H9 (cell line): ENCODE results near the gene VCAN. TPM values are rescaled to one million over a fixed set of nuclear protein-coding genes. Genes with fewer than 3 reads are reported as not detected.

Experiments used
- DNase-seq: peaks from one replicate; pipeline ENCODE4 v3.0.0-alpha.2; 2017
- H2AFZ ChIP-seq: one replicate; pipeline ENCODE4 v1.6.1; 2013; ENCODE audit warnings: mild to moderate bottlenecking, low read length, control low read depth, moderate library complexity
- H2AK5ac ChIP-seq: 2 replicates; pipeline ENCODE4 v1.6.1; 2013; ENCODE audit warnings: low read length, control low read depth, mixed read lengths; ENCODE audit not compliant: insufficient read length
- H2BK120ac ChIP-seq: one replicate; pipeline ENCODE4 v1.6.1; 2013; ENCODE audit warnings: low read depth, mild to moderate bottlenecking, low read length, control low read depth, inconsistent platforms; ENCODE audit not compliant: poor library complexity, severe bottlenecking
- H2BK12ac ChIP-seq: 2 replicates; pipeline ENCODE4 v1.6.1; 2013; ENCODE audit warnings: low read length, control low read depth, mixed read lengths, low read depth; ENCODE audit not compliant: insufficient read length
- H2BK15ac ChIP-seq: 2 replicates; pipeline ENCODE4 v1.6.1; 2013; ENCODE audit warnings: low read depth, low read length, control low read depth
- H2BK20ac ChIP-seq: one replicate; pipeline ENCODE4 v1.6.1; 2013; ENCODE audit warnings: low read depth, mild to moderate bottlenecking, low read length, control low read depth, inconsistent platforms; ENCODE audit not compliant: poor library complexity, severe bottlenecking
- H2BK5ac ChIP-seq: 2 replicates; pipeline ENCODE4 v1.6.1; 2013; ENCODE audit warnings: low read length, control low read depth, mixed read lengths; ENCODE audit not compliant: insufficient read length
- H3K14ac ChIP-seq: 2 replicates; pipeline ENCODE4 v1.6.1; 2013; ENCODE audit warnings: low read length, control low read depth; ENCODE audit not compliant: insufficient read depth
- H3K18ac ChIP-seq: 2 replicates; pipeline ENCODE4 v1.6.1; 2013; ENCODE audit warnings: low read depth, mild to moderate bottlenecking, mixed read lengths, low read length, control low read depth; ENCODE audit not compliant: insufficient read length
- H3K23ac ChIP-seq: 2 replicates; pipeline ENCODE4 v1.6.1; 2013; ENCODE audit warnings: low read length, control low read depth, mixed read lengths, low read depth; ENCODE audit not compliant: insufficient read length
- H3K23me2 ChIP-seq: 2 replicates; pipeline ENCODE4 v1.6.1; 2013; ENCODE audit warnings: low read depth, mild to moderate bottlenecking, mixed read lengths, low read length, control low read depth; ENCODE audit not compliant: insufficient read length, poor library complexity, severe bottlenecking
- H3K27ac ChIP-seq: 2 replicates; pipeline ENCODE4 v1.5.1; 2013; ENCODE audit warnings: low read length, control low read depth, mixed read lengths, low read depth; ENCODE audit not compliant: insufficient read length
- H3K27me3 ChIP-seq: 2 replicates; pipeline ENCODE4 v1.6.1; 2013; ENCODE audit warnings: low read length, control low read depth, inconsistent platforms; ENCODE audit not compliant: insufficient read depth
- H3K4ac ChIP-seq: 2 replicates; pipeline ENCODE4 v1.6.1; 2013; ENCODE audit warnings: low read depth, mild to moderate bottlenecking, control low read depth, inconsistent platforms, low read length, moderate library complexity
- H3K4me1 ChIP-seq: 2 replicates; pipeline ENCODE4 v1.6.1; 2013; ENCODE audit warnings: low read length, control low read depth, inconsistent platforms; ENCODE audit not compliant: insufficient read depth
- H3K4me2 ChIP-seq: 2 replicates; pipeline ENCODE4 v1.6.1; 2013; ENCODE audit warnings: low read length, control low read depth, mixed read lengths; ENCODE audit not compliant: insufficient read length, insufficient read depth
- H3K56ac ChIP-seq: 2 replicates; pipeline ENCODE4 v1.6.1; 2013; ENCODE audit warnings: low read depth, mild to moderate bottlenecking, mixed read lengths, low read length, control low read depth; ENCODE audit not compliant: insufficient read length
- H3K79me1 ChIP-seq: 2 replicates; pipeline ENCODE4 v1.6.1; 2013; ENCODE audit warnings: low read depth, mild to moderate bottlenecking, moderate library complexity, low read length, control low read depth, inconsistent platforms; ENCODE audit not compliant: insufficient read depth, poor library complexity, severe bottlenecking
- H3K79me2 ChIP-seq: 2 replicates; pipeline ENCODE4 v1.6.1; 2013; ENCODE audit warnings: low read length, control low read depth, inconsistent platforms; ENCODE audit not compliant: insufficient read depth
- H3K9ac ChIP-seq: 2 replicates; pipeline ENCODE4 v1.6.1; 2013; ENCODE audit warnings: low read length, control low read depth, mixed read lengths; ENCODE audit not compliant: insufficient read length; ENCODE audit errors: extremely low read depth
- H3K9me3 ChIP-seq: one replicate; pipeline ENCODE4 v1.6.1; 2013; ENCODE audit warnings: low read depth, low read length, inconsistent platforms; ENCODE audit not compliant: control insufficient read depth
- H3T11ph ChIP-seq: one replicate; pipeline ENCODE4 v1.6.1; 2013; ENCODE audit warnings: mild to moderate bottlenecking, low read length, control low read depth, inconsistent platforms
- H4K20me1 ChIP-seq: one replicate; pipeline ENCODE4 v1.6.1; 2013; ENCODE audit not compliant: control insufficient read depth, insufficient read length, insufficient read depth
- H4K5ac ChIP-seq: 2 replicates; pipeline ENCODE4 v1.6.1; 2013; ENCODE audit warnings: low read depth, mild to moderate bottlenecking, mixed read lengths, low read length, control low read depth; ENCODE audit not compliant: insufficient read length
- H4K8ac ChIP-seq: replicated peaks from 2 replicates; pipeline ENCODE4 v1.6.1; 2013; ENCODE audit warnings: low read length, control low read depth, mixed read lengths, low read depth; ENCODE audit not compliant: insufficient read length
- H4K91ac ChIP-seq: 2 replicates; pipeline ENCODE4 v1.6.1; 2013; ENCODE audit warnings: low read depth, mild to moderate bottlenecking, moderate library complexity, mixed read lengths, low read length, control low read depth; ENCODE audit not compliant: insufficient read length
- H3K27ac Mint-ChIP-seq, 3 experiments: 2 replicates in 2 of 3; 3 replicates in 1 of 3; pipeline ENCODE4 v1.8.0; 2020 to 2021; ENCODE audit warnings: mixed read lengths in 3 of 3, mild to moderate bottlenecking in 1 of 3, moderate library complexity in 1 of 3
- H3K27me3 Mint-ChIP-seq: 2 replicates; pipeline ENCODE4 v1.8.0; 2021; ENCODE audit warnings: low read depth, mild to moderate bottlenecking, moderate library complexity, mixed read lengths
- H3K36me3 Mint-ChIP-seq, 3 experiments: 2 replicates in 2 of 3; 3 replicates in 1 of 3; pipeline ENCODE4 v1.8.0; 2020 to 2021; ENCODE audit warnings: low read depth in 3 of 3, mixed read lengths in 3 of 3; ENCODE audit not compliant: insufficient read depth in 1 of 3
- H3K4me1 Mint-ChIP-seq, 2 experiments: 2 replicates each; pipeline ENCODE4 v1.8.0; 2020; ENCODE audit warnings: mixed read lengths in 2 of 2
- H3K4me3 Mint-ChIP-seq, 2 experiments: 2 replicates in 1 of 2; 3 replicates in 1 of 2; pipeline ENCODE4 v1.8.0; 2020 to 2021; ENCODE audit warnings: mild to moderate bottlenecking in 2 of 2, mixed read lengths in 2 of 2, moderate library complexity in 1 of 2
- H3K9me3 Mint-ChIP-seq, 2 experiments: 2 replicates in 1 of 2; 3 replicates in 1 of 2; pipeline ENCODE4 v1.8.0; 2020; ENCODE audit warnings: mild to moderate bottlenecking in 2 of 2, mixed read lengths in 2 of 2, moderate library complexity in 1 of 2
- CTCF ChIP-seq: fragments of 200-600 bp; sonication (generic); conservative IDR thresholded peaks from 3 replicates; pipeline ENCODE4 v1.8.0; 2021; ENCODE audit warnings: antibody characterized with exemption, mild to moderate bottlenecking
- WGBS: extraction: QIAGEN DNeasy Blood & Tissue Kit; methylation state at CpG from one replicate; pipeline ENCODE4 v1.1.7; 2013; ENCODE audit warnings: missing lambda C conversion rate, low lambda C conversion rate, mixed read lengths; ENCODE audit not compliant: insufficient read length; ENCODE audit errors: extremely low coverage; 5-methylcytosine and 5-hydroxymethylcytosine counted together
- total RNA-seq: library from RNA; stranded (reverse); gene quantifications from 2 replicates; pipeline ENCODE4 v1.2.1, GENCODE V29; 2021

The VCAN gene
- total RNA-seq, 1 experiment from 2014 or later, result 278 TPM

DNA sequence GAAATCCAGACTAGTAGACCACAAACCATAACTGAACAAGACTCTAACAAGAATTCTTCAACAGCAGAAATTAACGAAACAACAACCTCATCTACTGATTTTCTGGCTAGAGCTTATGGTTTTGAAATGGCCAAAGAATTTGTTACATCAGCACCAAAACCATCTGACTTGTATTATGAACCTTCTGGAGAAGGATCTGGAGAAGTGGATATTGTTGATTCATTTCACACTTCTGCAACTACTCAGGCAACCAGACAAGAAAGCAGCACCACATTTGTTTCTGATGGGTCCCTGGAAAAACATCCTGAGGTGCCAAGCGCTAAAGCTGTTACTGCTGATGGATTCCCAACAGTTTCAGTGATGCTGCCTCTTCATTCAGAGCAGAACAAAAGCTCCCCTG is 68.6 kb downstream of the VCAN start:
- WGBS, result no CpG with 5 or more reads among the region's 2 CpGs
- TF ChIP-seq CTCF, result no peak
- Histone ChIP-seq H2BK20ac (no peak overlapping the region), H2BK120ac (no peak overlapping the region), H2BK12ac (no peak overlapping the region), H4K8ac (no peak overlapping the region), H2BK5ac (no peak overlapping the region), H3K4me2 (no peak overlapping the region), H3K23me2 (no peaks in the 10 kb centered on the region), H3K14ac (no peak overlapping the region), H3K56ac (no peak overlapping the region), H2AK5ac (no peak overlapping the region), H3K79me1 (no peaks in the 10 kb centered on the region), H3T11ph (no peak overlapping the region), H3K23ac (no peak overlapping the region), H3K27me3 (no peaks in the 10 kb centered on the region), H3K4ac (no peak overlapping the region), H2AFZ (no peak overlapping the region), H3K4me1 (no peaks in the 10 kb centered on the region), H3K79me2 (no peaks in the 10 kb centered on the region), H3K27ac (no peak overlapping the region), H3K9ac (no peak overlapping the region), H3K9me3 (no peaks in the 10 kb centered on the region), H3K18ac (no peak overlapping the region), H4K91ac (no peak overlapping the region), H4K20me1 (no peaks in the 10 kb centered on the region), H4K5ac (no peak overlapping the region), H2BK15ac (no peak overlapping the region)
- Mint-ChIP-seq H3K9me3 (peaks cover 0 to 6% of the 10 kb centered on the region in 2 experiments; a peak in 4 of 5 replicates), H3K4me3 (no peak overlapping the region), H3K36me3 (peaks cover 42 to 67% (median 45%) of the 10 kb centered on the region in 3 experiments), H3K4me1 (no peaks in the 10 kb centered on the region; a peak in 1 of 4 replicates), H3K27me3 (no peaks in the 10 kb centered on the region), H3K27ac (no peak overlapping the region; a peak in 1 of 7 replicates)
- DNase-seq, result no peak
